GM18502 (cell line): Measurements from ENCODE around the gene KRTAP10-8.
"Not testable (repeated sequence)": the region's sequence is repeated elsewhere in the genome, so short reads cannot be mapped to it uniquely, and the experiment has no call there.

Experiments used
- ATAC-seq: cut with Tn5 transposase; IDR thresholded peaks from one replicate; pipeline ENCODE4 v1.9.1; 2021; ENCODE audit warnings: mild to moderate bottlenecking; ENCODE audit not compliant: unreplicated experiment, poor library complexity

The KRTAP10-8 gene

DNA sequence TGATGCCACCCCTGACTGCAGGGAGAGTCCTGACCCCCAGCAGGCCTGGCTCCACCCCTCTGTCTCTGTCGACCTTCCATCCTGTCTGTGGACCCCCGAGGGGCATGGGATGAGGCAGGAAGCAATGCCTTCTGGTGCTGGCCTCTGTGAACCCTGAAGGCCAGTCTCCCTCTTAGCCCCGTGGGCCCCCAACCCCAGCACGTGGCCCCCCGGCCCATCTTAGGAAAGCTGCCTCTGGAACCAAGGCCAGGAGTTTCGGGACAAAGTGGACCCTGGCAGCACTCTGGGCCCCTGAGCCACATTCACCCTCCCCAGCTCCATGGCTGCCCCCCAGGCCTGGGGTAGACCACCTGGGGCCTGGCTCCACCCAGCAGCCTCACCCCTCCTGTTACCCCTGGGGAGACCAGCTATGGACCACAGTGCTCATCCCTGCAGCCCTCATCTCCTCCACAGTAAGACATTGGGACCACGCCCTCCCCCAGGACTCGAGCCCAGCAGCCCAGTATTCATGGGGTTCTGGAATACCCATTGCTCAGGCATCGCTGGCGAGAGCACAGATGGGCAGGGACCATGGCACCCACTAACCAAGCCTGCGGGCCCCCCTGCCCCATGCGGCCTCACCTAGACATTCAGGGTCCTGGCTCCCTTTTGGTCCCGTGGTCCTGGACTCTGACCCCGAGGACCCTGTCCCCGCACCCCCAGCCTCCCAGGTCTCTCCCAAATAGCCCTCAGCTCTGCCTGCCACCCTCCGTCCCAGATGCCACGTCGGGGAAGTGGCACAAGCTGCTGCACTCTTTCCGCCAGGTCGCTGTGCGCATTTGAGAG, 26.8 kb downstream of the KRTAP10-8 start:
- not testable (repeated sequence) for ATAC-seq

DNA sequence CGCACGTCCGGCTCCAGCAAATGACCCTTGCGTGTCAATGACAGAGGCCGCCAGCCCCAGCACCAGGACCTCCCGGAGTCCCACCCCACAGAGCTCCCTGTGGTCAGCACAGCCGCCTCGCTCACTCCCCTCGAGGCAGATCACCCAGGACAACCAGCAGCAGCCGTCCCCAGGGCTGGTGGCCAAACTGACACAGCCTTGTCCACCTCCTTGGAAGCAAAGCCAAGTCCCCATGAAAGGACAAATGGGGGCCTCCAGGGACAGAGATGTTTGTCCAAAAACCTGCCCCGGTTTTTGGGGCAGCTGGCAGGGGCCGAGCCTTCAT, 27.4 kb downstream of the KRTAP10-8 start:
- no peak for ATAC-seq

DNA sequence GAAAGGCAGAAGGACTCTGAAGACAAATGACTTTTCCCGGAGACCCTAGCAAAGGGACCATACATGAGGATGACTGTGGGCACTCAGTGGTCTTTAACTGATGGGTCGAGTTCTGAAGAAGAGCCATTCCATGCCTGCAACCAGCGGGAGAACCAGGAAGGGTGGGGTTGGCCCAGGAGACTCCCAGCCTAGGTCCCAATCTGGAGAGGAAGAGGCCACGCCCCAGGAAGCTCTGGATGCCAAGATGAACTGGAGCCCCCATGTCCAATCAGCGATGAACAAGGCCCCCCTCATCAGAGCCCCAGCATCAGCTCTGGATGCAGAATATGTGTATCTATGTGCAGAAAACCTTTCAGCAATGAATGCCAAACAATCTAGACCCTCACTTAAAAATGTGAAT, 28.9 kb downstream of the KRTAP10-8 start:
- no peak for ATAC-seq

DNA sequence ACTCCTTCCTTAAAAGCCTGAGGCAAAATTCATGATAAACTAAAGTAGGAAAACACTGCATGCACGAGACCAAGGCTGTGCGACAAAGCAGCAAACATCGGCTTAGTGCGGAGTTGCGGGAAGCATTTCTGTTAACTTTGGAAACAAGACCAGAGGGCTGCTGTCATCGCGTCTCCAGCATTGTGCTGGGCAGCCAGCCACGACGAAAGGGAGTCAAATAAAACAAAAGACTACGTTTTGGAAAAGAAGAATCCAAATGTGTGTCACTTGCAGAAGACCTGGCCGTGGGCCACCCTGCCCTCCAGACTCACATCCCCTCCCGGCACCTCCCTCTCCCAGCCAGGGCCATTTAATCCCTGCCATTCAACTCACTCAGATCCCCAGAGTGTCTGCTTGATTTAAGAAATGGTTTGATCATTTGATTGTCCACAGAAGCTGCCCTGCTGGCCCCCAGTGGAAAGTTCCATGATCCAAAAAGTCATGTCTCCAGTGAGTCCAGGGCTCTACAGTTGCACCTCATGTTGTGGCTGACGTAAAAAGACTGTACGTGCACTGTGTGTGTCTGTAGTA, 31.9 kb downstream of the KRTAP10-8 start:
- no peak for ATAC-seq

DNA sequence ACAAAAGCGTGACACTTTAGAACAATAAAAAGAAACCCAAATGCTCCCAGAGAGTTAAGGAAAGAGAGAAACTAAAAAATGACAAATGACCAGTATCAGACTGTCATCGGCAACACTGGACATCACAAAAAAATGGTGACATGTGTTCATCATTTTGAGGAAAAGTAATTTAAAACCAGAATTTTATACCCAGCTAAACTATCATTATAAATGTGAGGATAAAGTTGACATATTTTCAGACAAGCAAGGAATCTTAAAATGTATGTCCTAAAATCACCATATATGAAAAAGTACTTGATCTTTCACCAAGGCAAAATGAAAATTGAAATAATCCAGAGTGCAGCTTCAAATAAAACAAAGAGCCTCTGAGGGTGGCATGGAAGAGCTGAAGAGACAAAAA, 33.0 kb downstream of the KRTAP10-8 start:
- no peak for ATAC-seq

DNA sequence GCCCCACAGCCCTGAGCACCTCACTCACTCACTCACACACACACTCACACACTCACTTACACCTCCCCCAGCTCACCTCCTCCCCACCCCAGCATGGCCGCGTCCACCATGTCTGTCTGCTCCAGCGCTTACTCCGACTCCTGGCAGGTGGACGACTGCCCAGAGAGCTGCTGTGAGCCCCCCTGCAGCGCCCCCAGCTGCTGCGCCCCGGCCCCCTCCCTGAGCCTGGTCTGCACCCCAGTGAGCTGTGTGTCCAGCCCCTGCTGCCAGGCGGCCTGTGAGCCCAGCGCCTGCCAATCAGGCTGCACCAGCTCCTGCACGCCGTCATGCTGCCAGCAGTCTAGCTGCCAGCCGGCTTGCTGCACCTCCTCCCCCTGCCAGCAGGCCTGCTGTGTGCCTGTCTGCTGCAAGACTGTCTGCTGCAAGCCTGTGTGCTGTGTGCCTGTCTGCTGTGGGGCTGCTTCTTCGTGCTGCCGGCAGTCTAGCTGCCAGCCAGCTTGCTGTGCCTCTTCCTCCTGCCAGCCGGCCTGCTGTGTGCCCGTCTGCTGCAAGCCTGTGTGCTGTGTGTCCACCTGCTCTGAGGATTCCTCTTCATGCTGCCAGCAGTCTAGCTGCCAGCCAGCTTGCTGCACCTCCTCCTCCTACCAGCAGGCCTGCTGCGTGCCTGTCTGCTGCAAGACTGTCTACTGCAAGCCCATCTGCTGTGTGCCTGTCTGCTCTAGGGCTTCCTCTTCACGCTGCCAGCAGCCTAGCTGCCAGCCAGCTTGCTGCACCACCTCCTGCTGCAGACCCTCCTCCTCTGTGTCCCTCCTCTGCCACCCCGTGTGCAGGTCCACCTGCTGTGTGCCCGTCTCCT, 34.7 kb downstream of the KRTAP10-8 start, which contains the start of gene KRTAP10-11:
KRTAP10-11 (plus strand) TSS at position 49 of the 856 bp plus-strand sequence; CDS start at position 94, 45 bp downstream.
- ATAC-seq, result not testable (repeated sequence)

DNA sequence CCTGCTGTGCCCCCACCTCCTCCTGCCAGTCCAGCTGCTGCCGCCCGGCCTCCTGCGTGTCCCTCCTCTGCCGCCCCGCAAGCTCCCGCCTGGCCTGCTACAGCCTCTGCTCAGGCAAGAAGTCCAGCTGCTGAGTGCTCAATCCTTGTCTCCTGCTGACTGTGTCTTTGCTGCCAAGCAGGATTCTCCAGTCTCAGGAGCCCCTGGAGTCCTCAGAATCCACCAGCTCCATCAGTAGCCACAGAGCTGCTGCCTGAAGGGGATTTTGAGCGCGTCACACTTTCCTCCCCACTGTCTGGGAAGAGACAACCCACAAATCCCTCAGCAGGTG, 35.3 kb downstream of the KRTAP10-8 start:
- ATAC-seq, result no peak

DNA sequence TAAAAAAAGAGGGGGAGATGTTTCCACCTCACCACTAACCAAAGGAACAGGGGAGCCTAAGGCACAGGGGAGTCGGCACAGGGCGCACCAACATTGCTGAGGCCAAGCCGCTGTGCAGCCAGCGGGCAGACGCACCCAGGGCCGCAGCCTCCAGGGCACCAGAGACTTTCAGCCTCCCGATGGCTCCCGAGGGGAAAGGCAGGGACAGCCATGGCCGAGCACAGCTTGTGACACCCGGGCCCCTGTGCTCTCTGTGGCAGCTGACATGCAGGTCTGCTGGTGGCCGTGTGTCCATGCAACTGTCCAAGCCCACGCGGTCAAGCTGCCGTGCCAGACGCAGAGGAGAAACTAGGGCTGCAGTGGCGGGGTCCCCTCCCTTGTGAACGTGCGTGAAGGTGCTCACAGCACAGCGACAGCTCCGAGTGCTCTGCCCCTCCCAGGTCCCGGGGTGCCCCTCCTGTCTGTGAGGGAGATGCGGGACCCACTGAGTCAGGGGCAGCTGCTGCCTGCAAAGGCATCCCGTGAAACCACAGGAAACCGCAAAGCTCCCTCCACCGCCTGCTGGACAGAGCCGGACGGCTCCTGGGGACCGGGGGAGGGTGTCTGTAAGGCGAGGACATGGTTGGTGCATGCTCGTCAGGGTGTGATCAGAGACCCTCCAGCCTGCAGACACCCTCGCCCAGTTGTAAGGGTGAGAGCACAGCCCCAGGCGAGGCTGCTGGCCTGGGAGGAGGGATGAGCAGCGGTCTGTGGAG, 36.9 kb downstream of the KRTAP10-8 start:
- ATAC-seq, result no peak

DNA sequence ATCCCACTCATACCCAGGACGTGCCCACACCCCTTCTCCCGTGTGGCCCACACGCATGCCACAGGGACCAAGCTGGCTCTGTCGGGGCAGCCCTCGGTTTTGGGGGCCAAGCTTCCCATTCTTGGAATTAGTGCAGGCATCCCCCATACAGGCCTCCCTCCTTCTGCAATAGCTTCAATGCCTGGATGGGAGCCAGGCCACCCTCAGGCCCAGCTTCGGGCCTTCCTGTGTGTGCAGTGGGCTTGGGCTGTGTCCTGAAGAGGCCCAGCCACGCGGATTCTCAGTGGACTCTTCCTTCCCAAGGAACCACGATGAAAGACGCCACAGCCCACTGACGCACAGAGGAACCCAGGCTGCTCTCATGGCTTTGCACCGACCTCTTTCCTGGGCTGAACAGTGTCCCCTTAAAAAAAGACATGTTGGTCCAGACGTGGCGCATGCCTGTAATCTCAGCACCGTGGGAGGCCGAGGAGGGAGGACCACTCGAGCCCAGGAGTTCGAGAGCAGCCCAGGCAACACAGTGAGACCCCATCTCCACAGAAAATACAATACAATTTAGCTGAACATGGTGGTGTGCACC, 37.7 kb downstream of the KRTAP10-8 start:
- no peak for ATAC-seq

DNA sequence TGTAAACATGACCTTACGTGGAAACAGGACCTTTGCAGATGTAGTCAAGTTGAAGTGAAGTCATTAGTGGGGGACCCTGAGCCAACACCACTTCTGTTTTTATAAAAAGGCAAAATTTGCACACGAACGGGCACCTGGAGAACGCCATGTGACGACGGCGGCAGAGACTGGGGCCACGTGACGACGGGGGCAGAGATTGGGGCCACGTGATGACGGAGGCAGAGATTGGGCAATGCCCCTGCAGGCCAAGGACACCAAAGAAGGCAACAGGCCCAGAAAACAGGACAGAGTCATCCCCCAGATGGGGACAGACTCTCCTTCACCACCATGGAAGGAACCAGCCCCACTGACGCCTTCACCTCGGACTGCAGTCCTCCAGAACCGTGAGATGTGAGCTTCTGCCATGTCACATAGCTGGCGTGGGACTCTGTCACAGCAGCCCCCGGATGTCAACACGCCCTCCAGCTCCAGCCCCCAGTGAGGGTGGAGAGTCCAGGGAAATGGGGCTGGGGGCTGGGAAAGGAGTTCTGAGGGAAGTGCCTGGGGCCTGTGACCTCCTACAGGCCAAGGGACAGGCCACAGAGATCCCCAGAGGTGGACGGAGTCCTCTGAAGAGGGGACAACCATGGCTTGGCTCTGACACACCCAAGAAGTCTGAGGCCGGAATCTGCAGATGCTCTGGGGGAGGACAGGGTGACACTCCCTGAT, 38.5 kb downstream of the KRTAP10-8 start:
- ATAC-seq, result no peak

DNA sequence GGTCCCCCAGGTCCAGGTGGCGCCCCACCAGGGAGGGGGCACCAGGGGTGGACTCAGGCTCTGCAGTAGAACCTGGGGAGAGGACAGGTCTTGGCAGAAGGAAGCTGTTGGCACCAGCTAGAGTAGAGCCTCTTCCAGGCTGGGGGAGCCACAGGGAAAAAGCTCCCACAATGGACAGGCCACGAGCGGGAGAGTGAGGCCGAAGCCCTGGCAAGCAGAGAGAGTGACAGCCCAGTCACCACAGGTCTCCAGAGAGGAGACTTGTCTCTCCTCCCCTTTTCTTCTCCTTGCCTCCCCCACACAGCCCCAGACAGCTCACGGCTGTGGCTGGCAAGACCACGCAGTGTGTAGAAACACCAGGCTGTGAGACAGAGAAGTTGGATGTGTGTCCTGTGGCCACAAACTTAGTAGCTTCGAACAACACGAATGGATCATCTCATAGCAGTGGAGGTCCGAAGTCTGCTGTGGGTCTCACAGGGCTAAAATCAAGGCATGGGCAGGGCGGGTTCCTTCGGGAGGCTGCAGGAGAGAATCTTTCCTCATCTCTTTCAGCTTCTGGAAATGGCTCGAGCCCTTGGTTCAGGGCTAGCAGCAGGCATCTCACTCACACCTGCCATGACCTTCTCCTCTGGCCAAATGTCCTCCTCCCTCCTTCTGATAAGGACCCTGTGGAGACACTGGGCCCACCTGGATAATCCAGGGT, 39.2 kb downstream of the KRTAP10-8 start:
- no peak for ATAC-seq

DNA sequence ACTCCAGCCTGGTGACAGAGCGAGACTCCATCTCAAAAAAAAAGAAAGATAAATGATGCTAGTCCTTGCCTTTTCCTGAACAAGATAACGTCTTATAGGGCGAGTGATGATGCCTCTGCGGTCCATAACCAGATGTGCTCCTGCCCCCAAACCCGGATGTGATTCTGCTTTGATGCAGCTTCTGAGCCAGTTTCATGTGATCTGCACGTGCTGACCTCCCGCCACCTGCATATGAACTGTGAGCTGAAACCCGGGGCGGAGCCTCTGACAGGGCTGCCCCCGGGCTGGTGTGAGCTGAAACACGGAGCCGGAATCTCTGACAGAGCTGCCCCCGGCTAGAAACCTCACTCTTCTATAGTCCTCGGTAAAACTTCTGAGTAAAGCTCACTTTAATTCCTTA, 41.2 kb downstream of the KRTAP10-8 start:
- no peak for ATAC-seq

DNA sequence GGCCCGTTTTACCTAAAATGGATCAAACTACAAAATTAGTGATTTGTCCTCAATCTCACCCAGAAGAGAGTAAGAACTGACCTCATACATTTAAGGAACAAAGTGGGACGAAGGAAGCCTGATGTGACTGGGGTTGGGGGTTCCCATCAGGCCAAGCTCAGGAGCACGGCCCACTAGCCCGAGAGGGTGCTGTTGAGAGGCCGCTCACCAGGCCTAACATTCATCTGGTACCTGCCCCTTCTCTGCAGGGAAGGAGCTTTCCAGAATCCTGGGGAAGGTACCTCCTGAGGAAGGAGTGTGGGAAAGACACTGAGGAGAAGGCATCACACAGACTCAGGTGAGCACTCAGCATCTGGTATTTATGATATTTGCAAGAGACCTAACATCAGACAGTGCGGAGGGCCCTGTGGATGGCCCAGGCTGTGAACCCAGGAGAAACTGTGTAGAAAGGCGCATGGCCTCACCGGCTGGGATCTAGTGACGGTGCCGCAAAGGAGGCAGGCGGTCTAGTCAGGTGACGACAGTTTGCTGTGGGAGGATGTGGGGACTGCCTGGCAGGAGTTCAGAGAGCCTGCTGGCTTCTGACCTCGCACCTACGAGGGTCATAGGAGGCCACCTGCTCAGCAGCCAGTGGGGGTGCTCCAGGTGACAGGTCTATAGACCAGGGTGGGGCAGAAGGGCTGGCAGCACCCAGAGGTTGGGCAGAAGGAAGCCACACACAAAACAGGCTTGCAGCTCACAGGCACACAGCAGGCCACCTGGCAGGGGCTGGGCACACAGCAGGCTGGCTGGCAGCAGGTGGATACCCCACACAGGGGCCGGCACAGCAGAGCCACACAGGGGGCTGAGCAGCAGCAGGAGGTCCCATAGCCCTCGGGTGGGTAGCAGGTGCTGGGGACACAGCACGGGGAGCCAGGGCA, 42.0 kb downstream of the KRTAP10-8 start:
- no peak for ATAC-seq

DNA sequence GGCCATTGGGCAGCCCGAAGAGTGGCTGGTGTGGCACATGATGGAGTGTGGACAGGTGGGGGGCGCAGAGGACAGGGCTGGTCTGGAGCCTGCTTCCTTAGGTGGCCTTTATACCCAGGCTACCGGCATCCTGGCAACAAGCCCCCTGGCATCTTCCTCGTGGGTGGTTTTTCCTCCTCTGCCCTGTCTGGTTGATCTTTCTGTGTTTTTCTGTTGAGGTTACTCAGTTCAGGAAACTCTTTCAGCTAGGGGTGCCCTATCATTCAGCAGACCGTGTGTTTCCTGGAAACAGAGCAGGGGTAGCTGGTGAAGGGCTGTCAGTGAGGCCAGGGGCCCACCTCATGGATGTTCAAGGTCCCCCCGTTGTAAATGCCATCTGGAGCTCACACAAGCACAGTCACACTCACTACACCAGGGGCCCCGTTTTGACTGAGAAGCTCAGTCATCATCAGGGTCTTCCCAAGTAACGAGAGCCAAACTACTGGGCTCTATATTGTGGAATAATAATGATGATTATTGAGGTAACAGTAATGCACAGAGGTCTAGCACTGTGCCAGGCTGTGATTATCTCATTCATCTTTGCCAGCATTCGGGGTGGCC, 42.8 kb downstream of the KRTAP10-8 start, which contains the start of gene KRTAP12-4:
KRTAP12-4 (minus strand) TSS at position 84 of the 600 bp plus-strand sequence; CDS start at position 39, 45 bp downstream.
- ATAC-seq, result no peak

DNA sequence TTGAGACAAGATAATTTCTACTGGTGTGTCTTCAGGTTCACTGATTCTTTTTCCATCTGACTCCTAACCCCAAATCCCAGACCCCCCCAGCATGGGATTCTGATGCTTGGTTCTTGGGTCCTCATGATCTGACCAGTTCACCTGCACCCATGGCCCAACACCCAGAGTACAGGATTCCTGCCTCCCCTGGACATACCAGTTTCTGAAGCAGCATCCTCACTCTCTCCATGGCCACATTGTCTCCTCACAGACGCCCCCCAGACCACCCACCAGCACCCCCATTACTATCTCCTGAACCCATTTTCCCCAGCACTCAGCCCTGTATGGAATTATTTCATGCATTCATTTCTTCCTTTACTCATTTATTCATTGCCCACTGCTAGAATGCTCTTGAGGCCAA, 45.0 kb downstream of the KRTAP10-8 start:
- ATAC-seq, result no peak

DNA sequence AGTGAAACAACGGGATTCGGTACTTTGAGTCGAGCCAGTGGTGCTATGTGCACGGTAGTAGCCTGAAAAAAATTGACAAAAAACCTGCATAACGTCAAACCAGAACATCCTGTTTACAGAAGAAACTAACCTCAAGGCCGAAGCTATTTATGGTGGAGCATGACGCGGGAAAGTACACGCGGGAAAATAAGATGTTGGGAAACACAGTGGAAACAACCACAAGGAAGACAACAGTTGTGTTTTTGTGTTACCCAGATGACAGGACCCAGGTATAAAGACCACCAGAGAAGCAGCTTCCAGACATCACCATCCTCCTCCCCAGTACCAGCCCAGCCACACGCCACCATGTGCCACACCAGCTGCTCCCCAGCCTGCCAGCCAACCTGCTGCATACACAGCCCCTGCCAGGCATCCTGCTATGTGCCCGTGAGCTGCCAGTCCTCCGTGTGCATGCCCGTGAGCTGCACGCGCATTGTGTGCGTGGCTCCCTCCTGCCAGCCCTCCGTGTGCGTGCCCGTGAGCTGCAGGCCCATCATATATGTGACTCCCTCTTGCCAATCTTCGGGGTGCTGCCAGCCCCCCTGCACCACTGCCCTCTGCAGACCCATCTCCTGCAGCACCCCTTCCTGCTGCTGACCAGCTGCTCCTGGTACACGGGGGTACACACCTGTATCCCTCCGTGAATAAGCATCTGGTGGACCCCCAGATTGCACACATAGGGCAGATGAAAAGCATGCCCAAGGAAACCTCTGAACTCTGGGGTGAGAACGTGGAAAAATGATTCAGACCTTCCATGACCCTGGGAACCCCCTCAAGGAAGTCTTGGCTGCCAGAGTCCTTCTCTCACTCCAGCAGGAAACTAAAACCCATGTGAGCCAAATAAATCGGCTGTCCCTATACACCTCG, 46.0 kb downstream of the KRTAP10-8 start, which contains the start of gene KRTAP12-3:
KRTAP12-3 (plus strand) TSS at position 298 of the 906 bp plus-strand sequence; CDS start at position 346, 48 bp downstream.
- ATAC-seq, result no peak
